HepG2 (cell line): ENCODE data around the gene DNAJC11.
"Not testable (repeated sequence)": the region's sequence is repeated elsewhere in the genome, so short reads cannot be mapped to it uniquely, and the experiment has no call there.

Experiments
- CBX1 ChIP-seq: IDR thresholded peaks from one replicate; pipeline ENCODE4 v1.6.1; 2016; ENCODE audit warnings: antibody characterized with exemption, low read depth
- SP4 ChIP-seq: sonication (generic); formaldehyde crosslinking; IDR thresholded peaks from 2 replicates; pipeline ENCODE4 v1.8.1; 2023; ENCODE audit warnings: mild to moderate bottlenecking, missing genetic modification reagents
- TF ChIP-seq, protein P1 (sequence below): sonication (generic); formaldehyde crosslinking; IDR thresholded peaks from one replicate; pipeline ENCODE4 v1.5.1; 2020; ENCODE audit warnings: mild to moderate bottlenecking, missing genetic modification reagents; ENCODE audit errors: not compliant biosample characterization

DNA sequence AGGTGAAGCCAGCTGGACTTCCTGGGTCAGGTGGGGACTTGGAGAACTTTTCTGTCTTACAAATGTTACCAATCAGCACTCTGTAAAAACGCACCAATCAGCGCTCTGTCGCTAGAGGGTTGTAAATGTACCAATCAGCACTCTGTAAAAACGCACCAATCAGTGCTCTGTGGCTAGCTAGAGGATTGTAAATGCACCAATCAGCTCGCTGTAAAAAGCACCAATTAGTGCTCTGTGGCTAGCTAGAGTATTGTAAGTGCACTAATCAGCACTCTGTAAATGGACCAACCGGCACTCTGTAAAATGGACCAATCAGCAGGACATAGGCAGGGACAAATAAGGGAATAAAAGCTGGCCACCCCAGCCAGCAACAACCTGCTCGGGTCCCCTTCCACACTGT, 39.1 kb downstream of the DNAJC11 start:
- not testable (repeated sequence) for TF ChIP-seq SP4 (CRISPR knock-in tag); CBX1
- TF ChIP-seq, protein P1, sequence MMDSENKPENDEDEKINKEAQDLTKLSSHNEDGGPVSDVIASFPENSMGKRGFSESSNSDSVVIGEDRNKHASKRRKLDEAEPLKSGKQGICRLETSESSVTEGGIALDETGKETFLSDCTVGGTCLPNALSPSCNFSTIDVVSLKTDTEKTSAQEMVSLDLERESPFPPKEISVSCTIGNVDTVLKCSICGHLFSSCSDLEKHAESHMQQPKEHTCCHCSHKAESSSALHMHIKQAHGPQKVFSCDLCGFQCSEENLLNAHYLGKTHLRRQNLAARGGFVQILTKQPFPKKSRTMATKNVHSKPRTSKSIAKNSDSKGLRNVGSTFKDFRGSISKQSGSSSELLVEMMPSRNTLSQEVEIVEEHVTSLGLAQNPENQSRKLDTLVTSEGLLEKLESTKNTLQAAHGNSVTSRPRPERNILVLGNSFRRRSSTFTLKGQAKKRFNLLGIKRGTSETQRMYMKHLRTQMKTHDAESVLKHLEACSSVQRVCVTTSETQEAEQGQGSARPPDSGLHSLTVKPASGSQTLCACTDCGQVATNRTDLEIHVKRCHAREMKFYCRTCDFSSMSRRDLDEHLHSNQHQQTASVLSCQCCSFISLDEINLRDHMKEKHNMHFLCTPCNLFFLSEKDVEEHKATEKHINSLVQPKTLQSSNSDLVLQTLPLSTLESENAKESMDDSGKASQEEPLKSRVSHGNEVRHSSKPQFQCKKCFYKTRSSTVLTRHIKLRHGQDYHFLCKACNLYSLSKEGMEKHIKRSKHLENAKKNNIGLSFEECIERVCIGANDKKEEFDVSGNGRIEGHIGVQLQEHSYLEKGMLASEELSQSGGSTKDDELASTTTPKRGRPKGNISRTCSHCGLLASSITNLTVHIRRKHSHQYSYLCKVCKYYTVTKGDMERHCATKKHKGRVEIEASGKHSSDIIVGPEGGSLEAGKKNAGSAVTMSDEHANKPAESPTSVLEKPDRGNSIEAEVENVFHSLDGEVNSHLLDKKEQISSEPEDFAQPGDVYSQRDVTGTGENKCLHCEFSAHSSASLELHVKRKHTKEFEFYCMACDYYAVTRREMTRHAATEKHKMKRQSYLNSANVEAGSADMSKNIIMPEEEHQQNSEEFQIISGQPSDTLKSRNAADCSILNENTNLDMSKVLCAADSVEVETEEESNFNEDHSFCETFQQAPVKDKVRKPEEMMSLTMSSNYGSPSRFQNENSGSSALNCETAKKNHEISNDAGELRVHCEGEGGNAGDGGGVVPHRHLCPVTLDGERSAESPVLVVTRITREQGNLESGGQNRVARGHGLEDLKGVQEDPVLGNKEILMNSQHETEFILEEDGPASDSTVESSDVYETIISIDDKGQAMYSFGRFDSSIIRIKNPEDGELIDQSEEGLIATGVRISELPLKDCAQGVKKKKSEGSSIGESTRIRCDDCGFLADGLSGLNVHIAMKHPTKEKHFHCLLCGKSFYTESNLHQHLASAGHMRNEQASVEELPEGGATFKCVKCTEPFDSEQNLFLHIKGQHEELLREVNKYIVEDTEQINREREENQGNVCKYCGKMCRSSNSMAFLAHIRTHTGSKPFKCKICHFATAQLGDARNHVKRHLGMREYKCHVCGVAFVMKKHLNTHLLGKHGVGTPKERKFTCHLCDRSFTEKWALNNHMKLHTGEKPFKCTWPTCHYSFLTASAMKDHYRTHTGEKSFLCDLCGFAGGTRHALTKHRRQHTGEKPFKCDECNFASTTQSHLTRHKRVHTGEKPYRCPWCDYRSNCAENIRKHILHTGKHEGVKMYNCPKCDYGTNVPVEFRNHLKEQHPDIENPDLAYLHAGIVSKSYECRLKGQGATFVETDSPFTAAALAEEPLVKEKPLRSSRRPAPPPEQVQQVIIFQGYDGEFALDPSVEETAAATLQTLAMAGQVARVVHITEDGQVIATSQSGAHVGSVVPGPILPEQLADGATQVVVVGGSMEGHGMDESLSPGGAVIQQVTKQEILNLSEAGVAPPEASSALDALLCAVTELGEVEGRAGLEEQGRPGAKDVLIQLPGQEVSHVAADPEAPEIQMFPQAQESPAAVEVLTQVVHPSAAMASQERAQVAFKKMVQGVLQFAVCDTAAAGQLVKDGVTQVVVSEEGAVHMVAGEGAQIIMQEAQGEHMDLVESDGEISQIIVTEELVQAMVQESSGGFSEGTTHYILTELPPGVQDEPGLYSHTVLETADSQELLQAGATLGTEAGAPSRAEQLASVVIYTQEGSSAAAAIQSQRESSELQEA: not testable (repeated sequence)
